T-helper 1 cell treated with Interleukin-12 subunit alpha and Interleukin-12 subunit beta and Interleukin-4 antibody, amounts not matched to agents 30 ng/mL and 1 ng/mL, for 36 hours (primary cell): Measurements from ENCODE around the gene EEFSEC. TPM values are rescaled to one million over a fixed set of nuclear protein-coding genes. Genes with fewer than 3 reads are reported as not detected.

Experiments used
- intact Hi-C: fragments of 100-400 bp; cut with micrococcal nuclease; formaldehyde crosslinking; loops from one replicate; pipeline ENCODE4 v1.15.1; 2024
- total RNA-seq: library from RNA; stranded (reverse); gene quantifications from 2 replicates; pipeline ENCODE4 v1.2.3, GENCODE V29; 2022

EEFSEC gene
- total RNA-seq, 1 donor from 2014 or later, result 15.9 TPM

DNA sequence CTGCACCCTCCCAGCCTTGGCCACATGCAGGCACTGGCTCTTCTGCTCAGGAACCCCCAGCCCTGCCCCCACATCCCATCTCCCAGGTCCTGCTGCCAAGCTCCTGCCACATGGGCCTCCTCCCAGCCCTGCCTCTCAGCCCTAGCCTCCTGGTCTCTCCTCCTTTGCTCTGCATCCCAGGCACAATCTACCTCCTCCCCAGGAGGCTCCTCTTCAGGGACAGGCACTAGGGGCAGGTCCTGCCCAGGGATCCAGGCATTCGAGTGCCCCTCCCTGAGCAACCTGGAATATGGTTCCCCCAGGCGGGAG is 301.0 kb downstream of the EEFSEC start:
- intact Hi-C loops, result no loop called here

DNA sequence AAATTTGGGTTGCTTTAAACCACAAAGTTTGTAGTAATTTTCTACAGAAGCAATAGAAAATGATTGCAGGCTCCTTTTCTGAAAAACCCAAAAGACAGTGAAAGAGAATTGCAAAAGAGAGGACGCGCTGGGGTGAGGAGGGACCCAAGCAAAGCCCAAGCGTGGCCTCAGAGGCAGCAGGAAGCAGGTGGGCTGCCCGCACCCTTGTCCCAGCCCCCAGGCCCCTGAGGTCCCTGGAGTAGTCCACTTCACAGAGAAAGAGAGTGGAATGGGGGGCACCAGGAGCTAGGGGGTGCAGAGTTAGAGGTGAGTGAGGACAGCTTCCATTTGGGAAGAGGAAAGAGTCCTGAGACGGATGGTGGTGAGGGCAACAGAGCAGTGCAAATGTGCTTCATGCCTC is 301.8 kb downstream of the EEFSEC start:
- intact Hi-C loops, result no loop called here

DNA sequence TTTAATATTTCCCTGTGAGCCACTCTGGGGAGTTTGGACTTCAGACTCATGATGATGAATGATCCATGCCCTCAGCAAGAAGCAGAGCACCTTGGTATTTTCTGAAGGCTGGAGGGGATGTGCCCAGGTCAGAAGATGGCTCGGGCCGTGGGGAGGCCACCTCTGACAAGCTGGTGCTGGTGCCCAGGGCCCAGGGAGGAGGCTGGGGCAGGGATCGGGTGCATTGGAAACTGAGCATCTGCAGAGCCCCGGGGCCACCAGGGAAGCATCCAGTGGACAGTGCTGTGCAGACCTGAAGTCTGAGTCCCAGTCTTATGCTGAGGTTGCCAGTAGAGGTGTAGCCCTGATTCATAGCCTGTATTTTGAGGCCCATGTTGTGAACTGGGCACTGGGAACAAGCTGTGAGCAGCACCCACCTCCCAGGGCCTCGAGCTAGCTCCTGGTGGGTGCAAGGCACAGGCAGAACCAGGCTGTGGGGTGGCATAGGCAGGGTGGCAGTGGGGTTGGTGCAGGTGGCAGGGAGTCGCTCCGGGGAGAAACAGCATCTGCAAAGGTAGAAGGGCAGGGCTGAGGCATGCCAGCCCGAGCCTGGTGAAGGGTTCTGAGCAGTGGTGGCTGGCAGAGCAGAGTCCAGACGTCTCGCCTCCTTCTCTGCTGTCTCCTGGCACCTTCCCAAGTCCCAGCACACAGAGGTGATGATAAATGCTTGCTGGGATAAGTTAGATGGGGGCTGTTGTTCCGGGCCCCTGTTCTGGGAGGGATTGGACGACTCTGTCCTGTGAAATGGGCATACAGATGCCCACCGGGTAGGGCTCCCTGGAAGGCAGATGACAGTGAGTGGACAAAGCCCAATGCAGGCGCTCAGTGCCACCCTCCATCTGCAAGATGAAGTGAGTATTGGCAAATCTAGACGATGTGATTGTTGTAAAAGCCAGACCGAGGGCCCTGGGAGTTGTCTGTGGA is 302.8 kb downstream of the EEFSEC start:
- intact Hi-C loops, result no loop called here

DNA sequence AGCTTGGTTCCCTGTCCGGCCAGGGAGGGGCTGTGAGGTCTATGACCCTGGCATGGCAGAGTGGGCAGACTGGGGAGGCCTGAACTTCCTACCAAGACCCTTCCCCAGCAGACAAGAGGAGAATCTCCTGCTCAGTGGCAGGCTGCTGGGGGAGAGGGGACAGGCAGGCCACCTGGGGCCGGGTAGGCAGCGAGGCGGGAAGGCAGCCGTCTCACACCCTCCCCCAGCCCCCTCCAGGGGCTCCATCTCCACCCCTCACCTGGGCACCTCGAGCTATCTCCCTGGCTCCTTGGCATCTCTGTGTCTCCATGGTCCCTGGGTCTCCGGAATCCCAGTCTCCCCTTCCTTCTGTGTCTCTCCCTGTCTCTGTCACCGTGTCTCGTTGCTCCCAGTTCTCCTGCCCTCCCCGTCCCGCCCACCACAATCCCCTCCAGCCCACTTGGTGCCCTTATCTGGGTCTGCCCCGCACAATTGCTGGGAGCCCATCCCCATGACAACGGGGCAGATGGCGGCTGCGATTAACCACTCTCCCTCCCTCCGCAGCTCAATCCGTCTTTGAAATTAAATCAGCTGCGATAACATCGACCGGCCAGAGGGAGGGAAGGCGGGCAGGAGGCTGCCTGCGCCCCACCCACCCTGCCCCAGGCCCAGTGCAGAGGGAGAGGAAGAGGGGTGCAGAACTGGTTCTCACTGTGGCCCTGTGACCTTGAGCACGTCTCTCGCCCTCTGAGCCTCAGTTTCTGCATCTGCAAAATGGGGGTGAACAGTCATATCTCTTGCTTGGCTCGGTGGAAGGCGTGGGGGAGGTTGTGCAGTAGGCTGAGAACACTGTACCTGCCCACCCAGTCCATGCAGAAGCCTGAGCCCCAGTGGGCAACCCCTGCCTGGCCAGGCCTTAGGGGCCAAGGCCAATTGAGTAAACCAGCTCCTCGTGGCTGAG is 303.8 kb downstream of the EEFSEC start:
- intact Hi-C loops, result no loop called here

DNA sequence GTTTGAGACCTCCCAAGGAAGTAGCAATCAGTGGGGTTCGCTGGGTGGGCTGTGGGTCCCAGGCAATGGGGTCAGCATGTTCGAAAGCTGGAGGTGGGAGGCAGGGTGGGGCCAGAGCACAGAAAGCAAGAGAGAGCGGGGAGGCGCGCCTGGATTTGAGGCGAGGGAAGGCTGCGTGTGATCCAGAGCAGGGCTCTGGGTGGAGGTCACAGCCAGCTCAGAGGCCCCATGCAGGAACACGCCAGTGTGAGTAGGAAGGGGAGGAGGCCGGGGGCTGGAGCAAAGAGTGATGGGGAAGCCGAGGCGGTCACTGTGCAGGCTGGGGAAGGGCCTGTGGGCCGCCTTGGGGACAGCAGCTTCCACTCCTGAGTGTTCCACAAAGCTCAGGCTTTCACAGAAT is 304.7 kb downstream of the EEFSEC start:
- intact Hi-C loops, result no loop called here

Other genes starting within 250 kb of the EEFSEC start
- not detected in 2 replicates for gene KBTBD12, start 238.2 kb upstream of the EEFSEC start, total RNA-seq
- 243 and 246 TPM in 2 replicates for gene SEC61A1, start 101.0 kb upstream of the EEFSEC start, total RNA-seq
- gene RUVBL1, start 29.7 kb upstream of the EEFSEC start, total RNA-seq, result 58.3 and 58.8 TPM in 2 replicates